GM12878 (cell line): ENCODE data around the gene TK1. TPM values are rescaled to one million over a fixed set of nuclear protein-coding genes. Genes with fewer than 3 reads are reported as not detected.

Experiments used
- ATAC-seq: fragments of 200-7000 bp; cut with Tn5 transposase; 3 replicates; pipeline ENCODE4 v1.9.1; 2020; ENCODE audit warnings: mild to moderate bottlenecking, moderate library complexity
- BruUV-seq: library from RNA; stranded (reverse); fragments of 400-500 nt; replicated peaks from 2 replicates; lab custom pipeline; 2021; lab: Mats Ljungman, UMichigan
- CTCF ChIA-PET: fragments of 300-600 bp; sonication (Branson Sonifier 250); formaldehyde crosslinking; extraction: SDS; loops from one replicate; lab custom pipeline; 2021; ENCODE audit warnings: inconsistent platforms; lab: Yijun Ruan, JAX
- POLR2A ChIA-PET: fragments of 350-600 bp; formaldehyde crosslinking; extraction: SDS; loops from one replicate; lab custom pipeline; 2021; ENCODE audit warnings: inconsistent platforms; lab: Charles Lee
- RAD21 ChIA-PET: fragments of 300-600 bp; sonication (Branson Sonifier 250); formaldehyde crosslinking; loops from one replicate; lab custom pipeline; 2023; ENCODE audit warnings: antibody characterized with exemption; ENCODE audit not compliant: unreplicated experiment; lab: Charles Lee
- SMC1A ChIA-PET: fragments of 300-600 bp; sonication (Branson Sonifier 250); formaldehyde crosslinking; loops from one replicate; lab custom pipeline; 2023; ENCODE audit not compliant: unreplicated experiment, uncharacterized antibody; lab: Charles Lee
- DNase-seq: peaks from one replicate; pipeline ENCODE4 v3.0.0-alpha.2; 2011; ENCODE audit warnings: low read depth, low spot score
- FAIRE-seq: peaks from 3 replicates; lab custom pipeline; 2011; peaks lifted over from hg19 to GRCh38; lab: Jason Lieb, UNC
- H2AFZ ChIP-seq: 2 replicates; pipeline ENCODE4 v1.6.0; 2011; ENCODE audit warnings: low read depth, low read length, control low read depth; ENCODE audit not compliant: control insufficient read depth
- H3K27ac ChIP-seq: 2 replicates; pipeline ENCODE4 v1.5.1; 2011; ENCODE audit warnings: control low read depth; ENCODE audit not compliant: control insufficient read depth, insufficient read depth
- H3K27me3 ChIP-seq, 2 experiments: replicated peaks in 1 of 2; 2 replicates each; pipeline versions ENCODE4 v1.6.0 to v1.6.1; 2011; ENCODE audit warnings: low read length in 1 of 2; ENCODE audit not compliant: control insufficient read depth in 2 of 2, insufficient read depth in 2 of 2
- H3K36me3 ChIP-seq, 2 experiments: 2 replicates each; pipeline ENCODE4 v1.5.1; 2011; ENCODE audit warnings: low read length in 1 of 2; ENCODE audit not compliant: control insufficient read depth in 2 of 2, insufficient read depth in 2 of 2
- H3K4me1 ChIP-seq: 2 replicates; pipeline ENCODE4 v1.6.1; 2011; ENCODE audit warnings: mild to moderate bottlenecking, low read length, moderate library complexity, mixed read lengths; ENCODE audit not compliant: control insufficient read depth, insufficient read depth
- H3K4me2 ChIP-seq: 2 replicates; pipeline ENCODE4 v1.6.0; 2011; ENCODE audit warnings: control low read depth; ENCODE audit not compliant: control insufficient read depth, insufficient read depth
- H3K4me3 ChIP-seq: fragments of 200-600 bp; sonication (generic); 2 replicates; pipeline ENCODE4 v1.5.1; 2016
- H3K79me2 ChIP-seq: 2 replicates; pipeline ENCODE4 v1.6.0; 2011; ENCODE audit warnings: low read length; ENCODE audit not compliant: control insufficient read depth, insufficient read depth
- H3K9ac ChIP-seq: 2 replicates; pipeline ENCODE4 v1.8.0; 2011; ENCODE audit warnings: low read length, control low read depth, mixed read lengths; ENCODE audit not compliant: control insufficient read depth, insufficient read depth
- H3K9me3 ChIP-seq: replicated peaks from 3 replicates; pipeline ENCODE4 v1.5.1; 2011; ENCODE audit warnings: mild to moderate bottlenecking, low read length; ENCODE audit not compliant: control insufficient read depth, insufficient read depth
- H4K20me1 ChIP-seq: 2 replicates; pipeline ENCODE4 v1.6.0; 2011; ENCODE audit not compliant: control insufficient read depth, insufficient read depth
- BCL11A ChIP-seq: IDR thresholded peaks from 2 replicates; pipeline ENCODE4 v1.6.1; 2011; ENCODE audit warnings: low read depth, low read length
- CHD4 ChIP-seq: fragments of 200-600 bp; sonication (generic); IDR thresholded peaks from 2 replicates; pipeline ENCODE4 v1.6.1; 2016; ENCODE audit warnings: mild to moderate bottlenecking
- IKZF1 ChIP-seq: fragments of 450-650 bp; conservative IDR thresholded peaks from 2 replicates; pipeline ENCODE4 v1.6.1; 2017; ENCODE audit warnings: antibody characterized with exemption, mild to moderate bottlenecking
- IKZF2 ChIP-seq, 2 experiments: fragments of 450-650 bp; IDR thresholded peaks; 2 replicates each; pipeline ENCODE4 v1.6.1; 2017; ENCODE audit warnings: mild to moderate bottlenecking in 2 of 2, moderate library complexity in 2 of 2
- KLF5 ChIP-seq: fragments of 450-650 bp; IDR thresholded peaks from 2 replicates; pipeline ENCODE4 v1.6.1; 2014; ENCODE audit warnings: mild to moderate bottlenecking; ENCODE audit not compliant: partially characterized antibody
- NR2C2 ChIP-seq: IDR thresholded peaks from 2 replicates; pipeline ENCODE4 v1.6.1; 2011; ENCODE audit warnings: borderline replicate concordance, low read depth; ENCODE audit not compliant: control insufficient read depth, insufficient read length
- SREBF2 ChIP-seq: IDR thresholded peaks from 2 replicates; pipeline ENCODE4 v1.6.1; 2012; ENCODE audit warnings: mild to moderate bottlenecking, low read length
- TCF3 ChIP-seq: IDR thresholded peaks from 2 replicates; pipeline ENCODE4 v1.6.1; 2012; ENCODE audit warnings: low read depth, mild to moderate bottlenecking, low read length, borderline replicate concordance; ENCODE audit not compliant: insufficient read depth
- WRNIP1 ChIP-seq: IDR thresholded peaks from 2 replicates; pipeline ENCODE4 v1.6.1; 2011; ENCODE audit warnings: low read depth, low read length, improper control_type of control experiment, borderline replicate concordance
- ZNF207 ChIP-seq: fragments of 450-650 bp; IDR thresholded peaks from 2 replicates; pipeline ENCODE4 v1.6.1; 2014; ENCODE audit warnings: antibody characterized with exemption, mild to moderate bottlenecking, borderline replicate concordance
- ZSCAN29 ChIP-seq: fragments of 450-650 bp; IDR thresholded peaks from 2 replicates; pipeline ENCODE4 v1.6.1; 2017; ENCODE audit warnings: mild to moderate bottlenecking, moderate library complexity
- WGBS: methylation state at CpG from one replicate; pipeline ENCODE4 v1.1.6; 2016; ENCODE audit warnings: low lambda C conversion rate; ENCODE audit not compliant: insufficient replicate concordance, insufficient coverage; ENCODE audit errors: missing lambda C conversion rate; 5-methylcytosine and 5-hydroxymethylcytosine counted together
- in situ Hi-C: fragments of 300-500 bp; cut with MboI; formaldehyde crosslinking; loops from 9 replicates; pipeline ENCODE4 v1.14.3; 2018; ENCODE audit warnings: mixed read lengths
- intact Hi-C: fragments of 100-400 bp; cut with micrococcal nuclease; formaldehyde crosslinking; loops from one replicate; pipeline ENCODE4 v1.14.2; 2022; ENCODE audit not compliant: unreplicated experiment
- polyA plus RNA-seq, 11 experiments: library from polyadenylated mRNA; depleted of rRNA in 4 of 11; unstranded in 6 of 11; stranded (reverse) in 5 of 11; fragments of >200 nt; fragmentation: Nextera tagmentation in 4 of 11; fragmentation: Illumina TruSeq in 1 of 11; extraction: Ambion mirVana in 4 of 11; extraction: Trizol in 1 of 11; gene quantifications; 1 replicate in 1 of 11; 2 replicates in 10 of 11; pipeline versions ENCODE4 v1.2.1 to v1.2.3, GENCODE V29; 2011 to 2016; ENCODE audit warnings: inconsistent platforms in 2 of 11, missing spikeins in 2 of 11, low read depth in 1 of 11
- total RNA-seq, 4 experiments: library from RNA; depleted of rRNA in 3 of 4; stranded (reverse); fragments of >200 nt in 3 of 4; fragmentation: Illumina TruSeq in 1 of 4; extraction: Trizol in 1 of 4; gene quantifications; 2 replicates each; pipeline versions ENCODE4 v1.2.1 to v1.2.3, GENCODE V29; 2013 to 2021
- TF ChIP-seq, protein P1 (sequence below): fragments of 450-650 bp; formaldehyde crosslinking; IDR thresholded peaks from 2 replicates; pipeline ENCODE4 v1.5.0; 2022; ENCODE audit warnings: mild to moderate bottlenecking, missing genetic modification characterization
- TF ChIP-seq, protein P2 (sequence below): fragments of 450-650 bp; formaldehyde crosslinking; IDR thresholded peaks from 2 replicates; pipeline ENCODE4 v1.4.0; 2020; ENCODE audit warnings: mild to moderate bottlenecking, moderate library complexity
- TF ChIP-seq, protein P3 (sequence below): fragments of 450-650 bp; IDR thresholded peaks from 2 replicates; pipeline ENCODE4 v1.6.1; 2017; ENCODE audit warnings: borderline replicate concordance
- TF ChIP-seq, protein P4 (sequence below): IDR thresholded peaks from 2 replicates; pipeline ENCODE4 v1.6.1; 2012; ENCODE audit warnings: low read length, inconsistent platforms

TK1 gene
- total and polyA plus RNA-seq, 10 of the 15 experiments (the other 5 are each of a cell fraction or from before 2014, with no cell fraction given), result 4.6 to 175 (median 77.9) TPM

DNA sequence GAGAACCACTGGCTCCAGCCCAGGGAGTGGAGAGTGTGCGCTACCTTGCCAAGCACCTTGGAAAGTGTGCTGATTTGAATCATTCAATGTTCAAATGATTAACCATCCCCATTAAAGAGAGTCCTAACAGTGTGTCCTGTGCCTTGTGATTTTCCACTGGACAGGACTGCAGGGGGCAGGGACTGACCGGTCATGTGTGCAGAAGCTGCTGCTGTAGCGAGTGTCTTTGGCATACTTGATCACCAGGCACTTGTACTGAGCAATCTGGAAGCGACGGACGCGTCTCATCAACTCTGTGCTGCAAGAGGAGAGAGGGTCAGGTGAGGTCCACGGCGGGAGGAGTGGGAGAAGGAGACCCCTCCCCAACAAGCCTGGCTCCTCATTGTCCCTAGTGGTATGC is 2.0 kb downstream of the TK1 start:
- H3K79me2 ChIP-seq, result peaks cover 38% of the 10 kb centered on the region
- FAIRE-seq, result no peak
- no peak overlapping the region for H3K4me3 ChIP-seq
- intact Hi-C loops (loop anchor here (5.0 kb wide), 1 partner anchor 67 kb away; no protein-coding TSS in a partner anchor), in situ Hi-C loops (no loop called here)
- ChIA-PET POLR2A (interaction anchor here (1.1 kb wide), 1 partner anchor 26 kb away, joined by 3 read pairs; no protein-coding TSS in a partner anchor), RAD21 (no interaction called here), CTCF (interaction anchor here (0.6 to 3.7 kb wide), 5 partner anchors 9 to 99 kb away, joined by 3 to 54 read pairs (median 4); no protein-coding TSS in a partner anchor), SMC1A (no interaction called here)
- TF ChIP-seq IKZF2 (IDR thresholded peaks at IDR 0.05) (no peak), WRNIP1 (no peak), NR2C2 (no peak), KLF5 (no peak), SREBF2 (no peak), BCL11A (no peak), ZSCAN29 (no peak), IKZF1 (no peak), ZNF207 (no peak), CHD4 (no peak), TCF3 (no peak)
- TF ChIP-seq, protein P1, sequence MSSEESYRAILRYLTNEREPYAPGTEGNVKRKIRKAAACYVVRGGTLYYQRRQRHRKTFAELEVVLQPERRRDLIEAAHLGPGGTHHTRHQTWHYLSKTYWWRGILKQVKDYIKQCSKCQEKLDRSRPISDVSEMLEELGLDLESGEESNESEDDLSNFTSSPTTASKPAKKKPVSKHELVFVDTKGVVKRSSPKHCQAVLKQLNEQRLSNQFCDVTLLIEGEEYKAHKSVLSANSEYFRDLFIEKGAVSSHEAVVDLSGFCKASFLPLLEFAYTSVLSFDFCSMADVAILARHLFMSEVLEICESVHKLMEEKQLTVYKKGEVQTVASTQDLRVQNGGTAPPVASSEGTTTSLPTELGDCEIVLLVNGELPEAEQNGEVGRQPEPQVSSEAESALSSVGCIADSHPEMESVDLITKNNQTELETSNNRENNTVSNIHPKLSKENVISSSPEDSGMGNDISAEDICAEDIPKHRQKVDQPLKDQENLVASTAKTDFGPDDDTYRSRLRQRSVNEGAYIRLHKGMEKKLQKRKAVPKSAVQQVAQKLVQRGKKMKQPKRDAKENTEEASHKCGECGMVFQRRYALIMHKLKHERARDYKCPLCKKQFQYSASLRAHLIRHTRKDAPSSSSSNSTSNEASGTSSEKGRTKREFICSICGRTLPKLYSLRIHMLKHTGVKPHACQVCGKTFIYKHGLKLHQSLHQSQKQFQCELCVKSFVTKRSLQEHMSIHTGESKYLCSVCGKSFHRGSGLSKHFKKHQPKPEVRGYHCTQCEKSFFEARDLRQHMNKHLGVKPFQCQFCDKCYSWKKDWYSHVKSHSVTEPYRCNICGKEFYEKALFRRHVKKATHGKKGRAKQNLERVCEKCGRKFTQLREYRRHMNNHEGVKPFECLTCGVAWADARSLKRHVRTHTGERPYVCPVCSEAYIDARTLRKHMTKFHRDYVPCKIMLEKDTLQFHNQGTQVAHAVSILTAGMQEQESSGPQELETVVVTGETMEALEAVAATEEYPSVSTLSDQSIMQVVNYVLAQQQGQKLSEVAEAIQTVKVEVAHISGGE (CRISPR knock-in tag), result no peak
- TF ChIP-seq, protein P2, sequence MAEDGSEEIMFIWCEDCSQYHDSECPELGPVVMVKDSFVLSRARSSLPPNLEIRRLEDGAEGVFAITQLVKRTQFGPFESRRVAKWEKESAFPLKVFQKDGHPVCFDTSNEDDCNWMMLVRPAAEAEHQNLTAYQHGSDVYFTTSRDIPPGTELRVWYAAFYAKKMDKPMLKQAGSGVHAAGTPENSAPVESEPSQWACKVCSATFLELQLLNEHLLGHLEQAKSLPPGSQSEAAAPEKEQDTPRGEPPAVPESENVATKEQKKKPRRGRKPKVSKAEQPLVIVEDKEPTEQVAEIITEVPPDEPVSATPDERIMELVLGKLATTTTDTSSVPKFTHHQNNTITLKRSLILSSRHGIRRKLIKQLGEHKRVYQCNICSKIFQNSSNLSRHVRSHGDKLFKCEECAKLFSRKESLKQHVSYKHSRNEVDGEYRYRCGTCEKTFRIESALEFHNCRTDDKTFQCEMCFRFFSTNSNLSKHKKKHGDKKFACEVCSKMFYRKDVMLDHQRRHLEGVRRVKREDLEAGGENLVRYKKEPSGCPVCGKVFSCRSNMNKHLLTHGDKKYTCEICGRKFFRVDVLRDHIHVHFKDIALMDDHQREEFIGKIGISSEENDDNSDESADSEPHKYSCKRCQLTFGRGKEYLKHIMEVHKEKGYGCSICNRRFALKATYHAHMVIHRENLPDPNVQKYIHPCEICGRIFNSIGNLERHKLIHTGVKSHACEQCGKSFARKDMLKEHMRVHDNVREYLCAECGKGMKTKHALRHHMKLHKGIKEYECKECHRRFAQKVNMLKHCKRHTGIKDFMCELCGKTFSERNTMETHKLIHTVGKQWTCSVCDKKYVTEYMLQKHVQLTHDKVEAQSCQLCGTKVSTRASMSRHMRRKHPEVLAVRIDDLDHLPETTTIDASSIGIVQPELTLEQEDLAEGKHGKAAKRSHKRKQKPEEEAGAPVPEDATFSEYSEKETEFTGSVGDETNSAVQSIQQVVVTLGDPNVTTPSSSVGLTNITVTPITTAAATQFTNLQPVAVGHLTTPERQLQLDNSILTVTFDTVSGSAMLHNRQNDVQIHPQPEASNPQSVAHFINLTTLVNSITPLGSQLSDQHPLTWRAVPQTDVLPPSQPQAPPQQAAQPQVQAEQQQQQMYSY, result no peak
- TF ChIP-seq, protein P3, sequence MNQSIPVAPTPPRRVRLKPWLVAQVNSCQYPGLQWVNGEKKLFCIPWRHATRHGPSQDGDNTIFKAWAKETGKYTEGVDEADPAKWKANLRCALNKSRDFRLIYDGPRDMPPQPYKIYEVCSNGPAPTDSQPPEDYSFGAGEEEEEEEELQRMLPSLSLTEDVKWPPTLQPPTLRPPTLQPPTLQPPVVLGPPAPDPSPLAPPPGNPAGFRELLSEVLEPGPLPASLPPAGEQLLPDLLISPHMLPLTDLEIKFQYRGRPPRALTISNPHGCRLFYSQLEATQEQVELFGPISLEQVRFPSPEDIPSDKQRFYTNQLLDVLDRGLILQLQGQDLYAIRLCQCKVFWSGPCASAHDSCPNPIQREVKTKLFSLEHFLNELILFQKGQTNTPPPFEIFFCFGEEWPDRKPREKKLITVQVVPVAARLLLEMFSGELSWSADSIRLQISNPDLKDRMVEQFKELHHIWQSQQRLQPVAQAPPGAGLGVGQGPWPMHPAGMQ, result no peak
- TF ChIP-seq, protein P4, sequence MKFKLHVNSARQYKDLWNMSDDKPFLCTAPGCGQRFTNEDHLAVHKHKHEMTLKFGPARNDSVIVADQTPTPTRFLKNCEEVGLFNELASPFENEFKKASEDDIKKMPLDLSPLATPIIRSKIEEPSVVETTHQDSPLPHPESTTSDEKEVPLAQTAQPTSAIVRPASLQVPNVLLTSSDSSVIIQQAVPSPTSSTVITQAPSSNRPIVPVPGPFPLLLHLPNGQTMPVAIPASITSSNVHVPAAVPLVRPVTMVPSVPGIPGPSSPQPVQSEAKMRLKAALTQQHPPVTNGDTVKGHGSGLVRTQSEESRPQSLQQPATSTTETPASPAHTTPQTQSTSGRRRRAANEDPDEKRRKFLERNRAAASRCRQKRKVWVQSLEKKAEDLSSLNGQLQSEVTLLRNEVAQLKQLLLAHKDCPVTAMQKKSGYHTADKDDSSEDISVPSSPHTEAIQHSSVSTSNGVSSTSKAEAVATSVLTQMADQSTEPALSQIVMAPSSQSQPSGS, result no peak
- ATAC-seq, result no peak
- WGBS, result 98% methylated on average over 9 of the region's 9 CpGs
- H2AFZ ChIP-seq, result no peak overlapping the region
- H3K27ac ChIP-seq, result no peak overlapping the region
- H3K4me1 ChIP-seq, result peaks cover 15% of the 10 kb centered on the region; the same call in 1 of the 2 replicates
- H3K9ac ChIP-seq, result no peak overlapping the region
- peak overlapping the region; percentile 40 for H3K4me2 ChIP-seq
- BruUV-seq, result no TSS peak
- no peaks in the 10 kb centered on the region for H3K27me3 ChIP-seq
- H3K9me3 ChIP-seq, result no peaks in the 10 kb centered on the region
- no peak for DNase-seq
- H4K20me1 ChIP-seq, result no peaks in the 10 kb centered on the region
- H3K36me3 ChIP-seq, result peaks cover 3% of the 10 kb centered on the region in 2 experiments; a peak in 3 of 4 replicates
